Tibial nerve (tissue), 4 donors: ENCODE measurements around the gene BLOC1S4.

Experiments used
- EP300 ChIP-seq, 2 donors: sonication (generic); formaldehyde crosslinking; IDR thresholded peaks; one replicate each; pipeline ENCODE4 v1.6.1; 2017; ENCODE audit warnings: antibody characterized with exemption in 2 of 2, mild to moderate bottlenecking in 1 of 2
- POLR2A ChIP-seq, 2 donors: fragments of 450-650 bp; IDR thresholded peaks; one replicate each; pipeline ENCODE4 v1.6.1; 2017; ENCODE audit warnings: antibody characterized with exemption in 2 of 2, mild to moderate bottlenecking in 2 of 2, moderate library complexity in 2 of 2
- TF ChIP-seq, protein P1 (sequence below), 5 experiments: fragments of 200-600 bp in 3 of 5; fragments of 450-650 bp in 2 of 5; sonication (generic) in 3 of 5; IDR thresholded peaks; one replicate each; pipeline ENCODE4 v1.5.1; 2016 to 2019; ENCODE audit warnings: antibody characterized with exemption in 5 of 5, mild to moderate bottlenecking in 3 of 5, moderate library complexity in 2 of 5

DNA sequence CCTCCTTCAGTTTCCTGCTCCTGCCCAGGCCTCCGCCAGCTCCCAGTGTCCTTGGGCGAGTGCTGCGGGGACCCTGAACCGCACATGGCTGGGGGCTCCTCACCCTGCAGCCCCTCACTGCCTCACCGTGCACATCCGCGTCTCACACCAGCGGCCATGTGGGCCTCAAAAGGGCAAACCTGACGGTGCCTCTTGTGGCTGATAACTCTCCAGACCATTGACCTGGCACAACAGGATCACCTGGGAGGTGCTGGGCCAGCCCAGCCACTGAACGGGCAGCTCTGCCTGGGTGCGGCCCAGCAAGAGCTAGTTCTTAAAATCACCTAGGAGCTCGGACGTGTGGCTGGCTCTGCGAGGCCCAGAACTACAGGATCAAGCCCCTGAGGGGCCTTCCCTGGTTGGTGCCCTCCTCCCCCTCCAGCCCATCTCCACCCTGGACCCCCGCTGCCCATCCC is 26.4 kb upstream of the BLOC1S4 start:
- TF ChIP-seq POLR2A (IDR thresholded peaks at IDR 0.05) (no peak), EP300 (IDR thresholded peaks at IDR 0.05) (no peak)
- TF ChIP-seq, protein P1, sequence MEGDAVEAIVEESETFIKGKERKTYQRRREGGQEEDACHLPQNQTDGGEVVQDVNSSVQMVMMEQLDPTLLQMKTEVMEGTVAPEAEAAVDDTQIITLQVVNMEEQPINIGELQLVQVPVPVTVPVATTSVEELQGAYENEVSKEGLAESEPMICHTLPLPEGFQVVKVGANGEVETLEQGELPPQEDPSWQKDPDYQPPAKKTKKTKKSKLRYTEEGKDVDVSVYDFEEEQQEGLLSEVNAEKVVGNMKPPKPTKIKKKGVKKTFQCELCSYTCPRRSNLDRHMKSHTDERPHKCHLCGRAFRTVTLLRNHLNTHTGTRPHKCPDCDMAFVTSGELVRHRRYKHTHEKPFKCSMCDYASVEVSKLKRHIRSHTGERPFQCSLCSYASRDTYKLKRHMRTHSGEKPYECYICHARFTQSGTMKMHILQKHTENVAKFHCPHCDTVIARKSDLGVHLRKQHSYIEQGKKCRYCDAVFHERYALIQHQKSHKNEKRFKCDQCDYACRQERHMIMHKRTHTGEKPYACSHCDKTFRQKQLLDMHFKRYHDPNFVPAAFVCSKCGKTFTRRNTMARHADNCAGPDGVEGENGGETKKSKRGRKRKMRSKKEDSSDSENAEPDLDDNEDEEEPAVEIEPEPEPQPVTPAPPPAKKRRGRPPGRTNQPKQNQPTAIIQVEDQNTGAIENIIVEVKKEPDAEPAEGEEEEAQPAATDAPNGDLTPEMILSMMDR (IDR thresholded peaks at IDR 0.05), result no peak
